Spinal cord (tissue), 10 donors: ENCODE results near the gene SPRY2. TPM values are rescaled to one million over a fixed set of nuclear protein-coding genes. Genes with fewer than 3 reads are reported as not detected.

Experiments used
- DNase-seq, 6 donors: peaks; one replicate each; pipeline versions ENCODE4 v3.0.0 to v3.0.0-alpha.2; 2013 to 2015; ENCODE audit warnings: low spot score in 6 of 6, low read depth in 4 of 6
- H3K27ac ChIP-seq: one replicate; pipeline ENCODE4 v1.5.1; 2013; ENCODE audit warnings: low read depth, low read length, control low read depth
- H3K27me3 ChIP-seq: one replicate; pipeline ENCODE4 v1.6.1; 2013; ENCODE audit warnings: low read length; ENCODE audit not compliant: control insufficient read depth, insufficient read depth
- H3K36me3 ChIP-seq: one replicate; pipeline ENCODE4 v1.6.1; 2013; ENCODE audit warnings: low read length; ENCODE audit not compliant: control insufficient read depth, insufficient read depth
- H3K4me1 ChIP-seq: one replicate; pipeline ENCODE4 v1.6.1; 2013; ENCODE audit warnings: low read length; ENCODE audit not compliant: control insufficient read depth, insufficient read depth
- H3K4me3 ChIP-seq: one replicate; pipeline ENCODE4 v1.5.1; 2013; ENCODE audit warnings: low read depth, low read length, control low read depth
- H3K9me3 ChIP-seq: one replicate; pipeline ENCODE4 v1.6.1; 2013; ENCODE audit warnings: low read length; ENCODE audit not compliant: control insufficient read depth, insufficient read depth
- WGBS: methylation state at CpG from one replicate; pipeline ENCODE4 v1.1.5; 2013; ENCODE audit warnings: missing lambda C conversion rate; ENCODE audit not compliant: insufficient coverage; 5-methylcytosine and 5-hydroxymethylcytosine counted together
- polyA plus RNA-seq, 2 donors: library from polyadenylated mRNA; unstranded; fragments of 120-200 nt; gene quantifications; one replicate each; pipeline ENCODE4 v1.2.1, GENCODE V29; 2013; ENCODE audit not compliant: insufficient read length in 2 of 2
- total RNA-seq, 2 donors: library from RNA; depleted of rRNA in 1 of 2; stranded (reverse); fragments of 120-200 nt in 1 of 2; fragments of >200 nt in 1 of 2; gene quantifications; one replicate each; pipeline versions ENCODE4 v1.2.3 to v1.2.4, GENCODE V29; 2013 to 2014
- donor health status: healthy.

SPRY2 gene
- total and polyA plus RNA-seq, 4 donors = 22.0 to 81.0 (median 50.6) TPM

GRCh38 chr13:80339912-80340650 lies 845 bp downstream of the SPRY2 start:
- Histone ChIP-seq H3K27me3 (peaks cover 2% of the 10 kb centered on the region), H3K9me3 (no peaks in the 10 kb centered on the region), H3K4me1 (peaks cover 14% of the 10 kb centered on the region), H3K4me3 (peak overlapping the region; percentile 93), H3K27ac (peak overlapping the region; percentile 93), H3K36me3 (peaks cover 11% of the 10 kb centered on the region)
- peak in 2 of 6 donors; percentile 55 to 67 for DNase-seq
- WGBS = 0% methylated on average over 59 of the region's 59 CpGs

- Histone ChIP-seq H3K4me3 (peak overlapping the region; percentile 93), H3K27ac (peak overlapping the region; percentile 93), H3K9me3 (no peaks in the 10 kb centered on the region), H3K27me3 (peaks cover 2% of the 10 kb centered on the region), H3K4me1 (peaks cover 14% of the 10 kb centered on the region), H3K36me3 (peaks cover 11% of the 10 kb centered on the region)
- WGBS = 0% methylated on average over 5 of the region's 8 CpGs
- peak in 2 of 6 donors; percentile 76 to 82 for DNase-seq
Measured at GRCh38 chr13:80339563-80339911, 1.4 kb downstream of the SPRY2 start.

DNA sequence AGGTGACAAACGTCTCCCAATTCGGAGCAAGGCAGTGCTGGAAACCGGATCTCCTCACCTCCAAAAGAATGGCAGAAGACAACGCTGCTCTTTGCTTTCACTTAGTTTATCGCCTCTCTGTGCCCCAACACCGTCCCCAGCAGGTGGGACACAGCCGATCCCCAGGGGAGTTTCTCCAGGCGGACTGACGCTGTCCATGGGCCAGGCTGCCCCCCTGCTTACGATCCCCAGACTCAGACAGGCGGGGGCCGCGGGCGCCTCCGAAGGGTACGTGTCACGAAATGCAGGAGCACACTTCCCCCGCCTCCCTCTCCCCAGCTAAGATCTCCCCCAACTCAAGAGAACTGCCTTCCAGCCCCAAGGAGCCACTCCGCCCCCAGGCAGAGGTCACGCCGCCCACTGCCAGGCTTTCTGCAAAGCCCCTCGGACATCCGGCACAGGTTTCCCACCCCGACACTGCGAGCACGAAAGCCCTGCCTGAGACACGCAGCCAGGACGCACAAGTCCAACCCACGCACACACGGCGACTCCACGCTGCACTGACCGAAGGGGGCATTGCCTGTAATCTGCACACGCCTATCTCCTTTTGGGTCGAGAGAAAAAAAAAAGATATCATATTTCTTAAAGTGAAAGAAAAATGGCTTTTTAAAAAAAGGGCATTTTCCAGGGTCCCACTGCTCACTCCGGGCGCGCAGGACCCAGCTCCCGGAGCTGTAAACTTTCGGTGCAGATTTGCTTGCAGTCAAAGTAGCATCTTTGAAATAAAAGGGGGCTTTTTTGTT lies 2.0 kb downstream of the SPRY2 start:
- H3K9me3 ChIP-seq = no peaks in the 10 kb centered on the region
- peak overlapping the region; percentile 93 for H3K4me3 ChIP-seq
- WGBS = under 1% methylated on average over 28 of the region's 40 CpGs
- H3K27ac ChIP-seq = peak overlapping the region; percentile 93
- H3K4me1 ChIP-seq = peaks cover 14% of the 10 kb centered on the region
- peaks cover 2% of the 10 kb centered on the region for H3K27me3 ChIP-seq
- H3K36me3 ChIP-seq = peaks cover 15% of the 10 kb centered on the region
- DNase-seq = peak in 3 of 6 donors; percentile 61 to 89 (median 86)

GRCh38 chr13:80337288-80338081 lies 3.4 kb downstream of the SPRY2 start:
- H3K4me1 ChIP-seq = peaks cover 10% of the 10 kb centered on the region
- peak overlapping the region; percentile 93 for H3K27ac ChIP-seq
- WGBS = 32% methylated on average over 20 of the region's 26 CpGs
- no peaks in the 10 kb centered on the region for H3K9me3 ChIP-seq
- DNase-seq = peak in 2 of 6 donors; percentile 18 to 41
- peak overlapping the region; percentile 93 for H3K4me3 ChIP-seq
- no peaks in the 10 kb centered on the region for H3K27me3 ChIP-seq
- peaks cover 16% of the 10 kb centered on the region for H3K36me3 ChIP-seq

GRCh38 chr13:80336776-80337287 lies 4.1 kb downstream of the SPRY2 start:
- peak in 1 of 6 donors; percentile 13 for DNase-seq
- H3K4me1 ChIP-seq = peaks cover 10% of the 10 kb centered on the region
- WGBS = 37% methylated on average over 7 of the region's 9 CpGs
- H3K27ac ChIP-seq = peak overlapping the region; percentile 93
- no peaks in the 10 kb centered on the region for H3K9me3 ChIP-seq
- peaks cover 16% of the 10 kb centered on the region for H3K36me3 ChIP-seq
- H3K4me3 ChIP-seq = peak overlapping the region; percentile 93
- no peaks in the 10 kb centered on the region for H3K27me3 ChIP-seq

DNA sequence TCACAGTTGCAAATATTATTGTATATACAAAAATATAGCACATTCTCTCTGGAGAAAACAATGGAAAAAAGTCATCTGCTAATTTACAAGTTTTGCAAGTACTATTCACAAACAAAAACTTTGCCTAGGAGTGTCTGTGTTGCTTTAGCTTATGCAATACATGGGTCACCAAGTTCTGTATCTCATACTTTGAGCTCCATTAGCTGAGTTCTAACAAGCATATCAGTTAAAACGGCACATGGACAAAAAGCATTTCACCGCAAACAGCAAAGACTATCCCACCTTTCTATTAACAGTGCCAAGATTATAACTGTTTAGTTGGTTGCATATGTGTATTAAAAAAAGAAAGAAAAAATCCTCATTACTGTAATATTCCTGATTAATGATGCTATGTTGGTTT lies 4.6 kb downstream of the SPRY2 start:
- Histone ChIP-seq H3K27me3 (no peaks in the 10 kb centered on the region), H3K4me1 (peaks cover 10% of the 10 kb centered on the region), H3K4me3 (peak overlapping the region; percentile 93), H3K9me3 (no peaks in the 10 kb centered on the region), H3K36me3 (peaks cover 16% of the 10 kb centered on the region), H3K27ac (peak overlapping the region; percentile 93)
- no CpG with 5 or more reads among the region's 2 CpGs for WGBS
- DNase-seq = no peak

- no peak overlapping the region for H3K27ac ChIP-seq
Measured at GRCh38 chr13:80334597-80335260, 6.2 kb downstream of the SPRY2 start.

GRCh38 chr13:80331984-80332383 lies 8.9 kb downstream of the SPRY2 start:
- Histone ChIP-seq H3K4me3 (no peak overlapping the region), H3K9me3 (no peaks in the 10 kb centered on the region), H3K27ac (no peak overlapping the region), H3K36me3 (peaks cover 11% of the 10 kb centered on the region), H3K27me3 (no peaks in the 10 kb centered on the region), H3K4me1 (peaks cover 2% of the 10 kb centered on the region)
- no CpG with 5 or more reads among the region's 2 CpGs for WGBS
- DNase-seq = no peak

More at GRCh38 chr13:80334597-80335260, 6.2 kb downstream of the SPRY2 start:
- DNase-seq = no peak
- WGBS = no CpG with 5 or more reads among the region's 2 CpGs
- H3K9me3 ChIP-seq = no peaks in the 10 kb centered on the region
- peaks cover 8% of the 10 kb centered on the region for H3K4me1 ChIP-seq
- peak overlapping the region; percentile 3 for H3K4me3 ChIP-seq
- H3K27me3 ChIP-seq = no peaks in the 10 kb centered on the region
- H3K36me3 ChIP-seq = peaks cover 16% of the 10 kb centered on the region

GRCh38 chr13:80329250-80329649 lies 11.7 kb downstream of the SPRY2 start:
- Histone ChIP-seq H3K4me1 (no peaks in the 10 kb centered on the region), H3K4me3 (no peak overlapping the region), H3K27ac (no peak overlapping the region), H3K36me3 (peaks cover 8% of the 10 kb centered on the region), H3K27me3 (no peaks in the 10 kb centered on the region), H3K9me3 (no peaks in the 10 kb centered on the region)
- no peak for DNase-seq
